Pons (tissue), 1 donor: ENCODE data around the gene FAM9A.
"Not testable (repeated sequence)": the region's sequence is repeated elsewhere in the genome, so short reads cannot be mapped to it uniquely, and the experiment has no call there.

Experiments
- DNase-seq: peaks from one replicate; pipeline ENCODE4 v3.0.0-alpha.2; 2016; ENCODE audit warnings: low spot score

The FAM9A gene

DNA sequence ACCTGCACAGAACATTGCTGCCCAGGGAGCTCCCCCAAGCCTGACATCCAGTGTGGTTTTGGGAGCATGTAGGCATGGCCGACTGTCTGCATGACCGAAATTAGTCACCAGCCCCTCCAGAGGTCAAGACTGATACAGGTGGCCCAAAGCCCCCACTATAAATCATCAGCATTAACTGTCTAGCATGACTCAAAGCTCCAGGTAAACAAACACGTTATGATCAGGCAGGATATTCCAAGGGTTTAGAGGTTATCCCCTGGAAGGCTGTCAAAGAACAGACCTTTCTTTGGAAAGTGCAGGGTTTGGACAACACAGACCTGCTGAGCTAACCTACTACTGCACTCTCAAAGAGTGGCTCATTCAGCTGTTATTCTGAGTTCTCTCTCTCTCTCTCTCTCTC is 2.1 kb upstream of the FAM9A start:
- no peak for DNase-seq

DNA sequence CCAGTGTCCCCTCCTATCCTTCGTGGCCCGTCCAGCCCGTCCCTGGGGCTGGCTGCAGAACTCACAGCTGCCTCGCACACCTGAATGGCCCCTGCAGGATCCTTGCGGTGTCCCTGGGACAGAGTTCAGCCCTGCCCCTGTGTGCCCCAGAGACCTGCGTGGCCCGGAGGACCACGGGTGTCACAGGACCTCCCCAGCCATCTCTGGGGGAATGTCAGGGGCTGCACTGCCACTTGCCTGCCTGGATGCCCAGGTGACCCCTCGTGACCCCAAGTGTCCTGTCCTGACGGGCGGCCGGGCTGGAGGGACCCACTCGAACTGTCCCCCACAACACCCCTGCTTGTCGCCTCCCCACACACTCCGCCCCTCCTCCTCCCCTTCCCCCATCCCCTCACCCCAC is 832 bp downstream of the FAM9A start:
- not testable (repeated sequence) for DNase-seq

DNA sequence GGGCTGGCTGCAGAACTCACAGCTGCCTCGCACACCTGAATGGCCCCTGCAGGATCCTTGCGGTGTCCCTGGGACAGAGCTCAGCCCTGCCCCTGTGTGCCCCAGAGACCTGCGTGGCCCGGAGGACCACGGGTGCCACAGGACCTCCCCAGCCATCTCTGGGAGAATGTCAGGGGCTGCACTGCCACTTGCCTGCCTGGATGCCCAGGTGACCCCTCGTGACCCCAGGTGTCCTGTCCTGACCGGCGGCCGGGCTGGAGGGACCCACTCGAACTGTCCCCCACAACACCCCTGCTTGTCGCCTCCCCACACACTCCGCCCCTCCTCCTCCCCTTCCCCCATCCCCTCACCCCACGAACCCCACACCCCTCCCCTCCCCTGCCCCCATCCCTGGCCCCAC is 1.9 kb downstream of the FAM9A start:
- not testable (repeated sequence) for DNase-seq

DNA sequence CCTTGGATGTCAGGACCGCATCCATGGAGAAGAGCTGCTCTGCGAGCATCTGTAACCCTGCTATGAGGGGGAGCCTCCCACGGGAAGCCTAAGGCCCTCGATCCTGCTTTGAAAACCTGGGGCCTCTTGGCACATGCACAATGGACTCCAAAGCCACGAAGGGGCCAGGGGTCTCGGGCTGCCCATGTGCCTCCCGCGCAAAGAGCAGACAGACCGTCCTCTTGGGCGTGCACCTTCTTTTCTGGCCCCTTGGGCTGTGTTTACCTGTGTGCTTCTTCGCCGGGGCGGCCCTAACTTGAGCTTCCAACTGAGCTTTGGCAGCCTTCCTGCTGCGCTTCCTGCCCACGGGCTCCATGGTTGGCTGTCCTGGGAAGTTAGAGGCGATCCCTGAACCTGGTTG is 2.5 kb downstream of the FAM9A start:
- not testable (repeated sequence) for DNase-seq

DNA sequence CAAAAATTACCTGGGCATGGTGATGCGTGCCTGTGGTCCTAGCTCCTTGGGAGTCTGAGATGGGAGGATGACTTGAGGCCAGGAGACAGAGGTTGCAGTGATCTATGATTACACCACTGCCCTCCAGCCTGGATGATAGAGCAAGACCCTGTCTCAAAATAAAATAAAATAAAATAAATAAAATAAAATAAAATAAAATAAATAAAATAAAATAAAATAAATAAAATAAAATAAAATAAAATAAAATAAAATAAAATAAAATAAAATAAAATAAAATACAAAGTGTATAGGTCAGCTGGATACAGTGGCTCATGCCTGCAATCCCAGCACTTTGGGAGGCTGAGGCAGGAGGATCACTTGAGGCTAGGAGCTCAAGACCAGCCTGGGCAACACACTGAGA is 14.1 kb downstream of the FAM9A start:
- not testable (repeated sequence) for DNase-seq

DNA sequence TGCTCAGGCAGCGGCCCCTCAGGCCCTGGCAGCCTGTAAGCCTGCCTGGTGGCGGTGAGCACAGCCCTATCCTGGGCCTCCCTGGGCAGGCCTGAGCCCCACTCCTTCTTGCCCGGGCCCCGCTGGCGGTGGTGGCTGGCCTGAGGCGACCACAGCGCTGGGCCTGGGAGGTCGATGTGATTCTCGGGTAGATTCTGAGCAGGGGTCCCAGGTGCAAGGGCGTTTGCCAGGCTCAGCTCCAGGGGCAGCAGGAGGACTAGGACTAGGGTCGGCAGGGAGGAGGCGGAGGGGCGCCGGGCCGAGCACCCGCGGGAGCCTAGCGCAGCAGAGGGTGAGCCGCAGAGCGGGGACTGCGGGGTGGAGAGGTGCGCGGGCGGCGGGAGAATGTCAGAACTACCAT is 17.0 kb downstream of the FAM9A start:
- no peak for DNase-seq

DNA sequence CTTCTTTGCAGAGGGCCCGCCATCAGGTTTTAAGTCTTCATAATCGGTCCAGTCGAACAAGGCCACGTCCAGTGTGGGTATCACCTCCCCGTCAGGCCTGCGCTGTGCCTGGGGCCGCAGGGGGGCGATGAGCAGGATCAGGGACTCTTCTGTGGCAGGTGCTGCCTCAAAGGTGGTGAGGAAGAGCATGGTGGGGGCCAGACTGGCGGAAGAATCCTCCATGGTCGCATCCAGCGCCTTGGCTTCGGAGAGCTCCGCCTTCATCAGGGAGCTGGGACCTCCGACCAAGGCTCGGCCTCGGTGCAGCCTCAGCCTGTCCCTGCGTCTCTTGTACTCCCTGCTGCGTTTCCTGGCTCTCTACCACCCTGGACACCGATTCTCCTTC is 17.5 kb downstream of the FAM9A start:
- DNase-seq = no peak

DNA sequence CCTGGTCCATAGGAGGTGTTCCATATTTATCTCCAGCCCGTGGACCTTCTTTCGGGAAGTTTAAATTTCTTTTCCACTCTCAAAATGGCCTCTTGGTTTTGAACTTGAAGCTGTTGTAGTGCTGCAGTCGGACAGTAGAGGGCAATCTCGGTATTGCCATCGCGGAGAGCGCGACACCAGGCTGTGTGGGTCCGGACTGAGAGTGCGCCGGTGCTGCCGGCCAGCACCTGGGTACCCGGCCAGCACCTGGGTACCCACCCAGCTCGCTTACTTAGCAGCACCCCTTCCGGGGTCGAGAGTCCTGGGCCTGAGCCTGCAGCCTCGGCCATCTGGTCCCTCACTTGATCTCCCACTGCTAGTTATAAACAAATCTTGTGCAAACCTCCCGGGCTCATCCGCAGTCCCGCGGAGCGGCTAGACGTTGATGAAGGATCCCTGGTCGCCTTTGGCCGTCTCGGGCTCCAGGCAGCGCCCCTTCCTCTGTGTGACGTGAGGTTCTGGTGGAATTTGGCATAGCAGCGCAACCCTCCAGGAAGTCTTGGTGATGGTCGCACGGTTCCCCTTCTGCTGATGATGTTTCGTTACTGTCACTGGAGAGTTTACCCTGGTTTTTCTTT is 18.0 kb downstream of the FAM9A start:
- DNase-seq = no peak

DNA sequence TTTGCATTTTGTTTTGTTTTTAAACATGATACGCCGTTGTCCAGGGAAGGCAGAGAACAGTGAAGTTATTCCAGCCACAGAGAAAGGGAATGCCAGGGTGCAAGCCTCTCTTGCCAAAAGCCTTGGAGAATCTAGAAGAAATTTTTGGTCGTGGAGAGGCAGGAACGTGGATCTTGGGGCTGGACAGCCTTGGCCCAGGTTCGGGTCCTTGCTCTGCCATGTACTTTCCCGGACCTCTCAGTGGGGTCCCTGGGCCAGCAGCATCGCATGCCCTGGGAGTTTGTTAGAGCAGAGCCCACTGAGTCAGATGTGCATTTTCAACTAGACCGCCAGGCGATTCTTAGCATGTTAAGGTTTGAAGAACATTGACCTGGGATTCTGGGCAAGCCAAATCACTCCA is 18.6 kb downstream of the FAM9A start:
- DNase-seq = no peak

DNA sequence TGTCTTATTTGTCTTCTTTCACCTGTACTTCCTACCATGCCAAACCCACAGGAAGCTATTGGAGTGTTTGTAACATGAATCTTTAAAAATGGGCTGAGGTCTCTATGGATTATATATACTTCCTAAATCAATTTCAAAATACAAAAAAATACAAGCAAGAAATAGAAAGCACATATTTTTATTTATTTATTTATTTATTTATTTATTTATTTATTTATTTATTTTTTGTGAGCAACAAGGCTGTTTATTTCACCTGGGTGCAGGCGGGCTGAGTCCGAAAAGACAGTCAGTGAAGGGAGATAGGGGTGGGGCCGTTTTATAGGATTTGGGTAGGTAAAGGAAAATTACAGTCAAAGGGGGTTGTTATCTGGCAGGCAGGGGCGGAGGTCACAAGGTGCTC is 19.3 kb downstream of the FAM9A start:
- DNase-seq = not testable (repeated sequence)

DNA sequence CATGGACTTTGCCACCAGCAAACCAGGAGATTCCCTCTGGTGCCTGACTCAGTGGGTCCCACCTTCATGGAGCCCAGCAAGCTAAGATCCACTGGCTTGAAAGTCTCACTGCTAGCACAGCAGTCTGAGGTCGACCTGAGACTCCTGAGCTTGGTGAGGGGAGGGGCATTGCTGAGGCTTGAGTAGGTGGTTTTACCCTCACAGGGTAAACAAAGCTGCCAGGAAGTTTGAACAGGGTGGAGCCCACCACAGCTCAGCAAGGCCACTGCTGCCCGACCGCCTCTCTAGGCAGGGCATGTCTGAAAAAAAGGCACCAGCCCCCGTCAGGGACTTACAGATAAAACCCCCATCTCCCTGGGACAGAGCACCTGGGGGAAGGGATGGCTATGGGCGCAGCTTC is 28.1 kb downstream of the FAM9A start:
- no peak for DNase-seq

DNA sequence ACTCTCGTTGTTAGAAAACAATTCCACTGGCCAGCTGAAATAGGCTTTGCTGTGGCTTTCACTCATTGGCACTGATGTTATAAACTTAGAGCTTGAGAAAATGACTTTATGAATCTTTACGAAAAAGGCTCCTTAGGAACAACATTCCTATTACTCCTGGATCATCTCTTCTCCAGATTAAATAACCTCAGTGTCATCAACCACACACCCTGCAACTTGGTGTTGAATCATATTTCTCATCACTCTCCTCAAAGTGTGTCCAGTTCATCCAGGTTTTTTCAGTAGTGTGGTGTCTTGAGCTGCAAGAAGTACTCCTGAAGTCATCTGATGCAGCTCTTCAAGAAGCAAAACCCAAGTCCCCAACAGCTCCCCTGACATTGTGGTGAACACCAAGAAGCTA is 41.2 kb downstream of the FAM9A start:
- no peak for DNase-seq

DNA sequence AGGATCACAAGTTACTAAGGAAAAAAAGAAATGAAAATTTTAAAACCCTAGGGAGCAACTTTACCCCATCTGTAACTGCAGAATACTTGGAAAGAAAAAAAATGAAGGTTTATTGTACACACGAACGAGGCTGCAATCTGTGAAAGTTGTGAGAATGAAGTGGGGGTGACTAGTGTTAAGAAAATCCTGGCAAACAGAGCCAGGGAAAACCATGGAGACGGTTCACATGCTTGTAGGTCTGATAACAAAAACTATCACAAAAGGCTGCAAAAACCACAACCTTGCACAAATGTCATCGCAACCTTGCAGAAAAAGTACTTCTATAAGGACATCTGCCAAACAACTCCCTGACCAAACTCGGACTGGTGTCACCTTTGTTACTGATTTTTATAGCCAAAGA is 42.5 kb downstream of the FAM9A start:
- DNase-seq = not testable (repeated sequence)

DNA sequence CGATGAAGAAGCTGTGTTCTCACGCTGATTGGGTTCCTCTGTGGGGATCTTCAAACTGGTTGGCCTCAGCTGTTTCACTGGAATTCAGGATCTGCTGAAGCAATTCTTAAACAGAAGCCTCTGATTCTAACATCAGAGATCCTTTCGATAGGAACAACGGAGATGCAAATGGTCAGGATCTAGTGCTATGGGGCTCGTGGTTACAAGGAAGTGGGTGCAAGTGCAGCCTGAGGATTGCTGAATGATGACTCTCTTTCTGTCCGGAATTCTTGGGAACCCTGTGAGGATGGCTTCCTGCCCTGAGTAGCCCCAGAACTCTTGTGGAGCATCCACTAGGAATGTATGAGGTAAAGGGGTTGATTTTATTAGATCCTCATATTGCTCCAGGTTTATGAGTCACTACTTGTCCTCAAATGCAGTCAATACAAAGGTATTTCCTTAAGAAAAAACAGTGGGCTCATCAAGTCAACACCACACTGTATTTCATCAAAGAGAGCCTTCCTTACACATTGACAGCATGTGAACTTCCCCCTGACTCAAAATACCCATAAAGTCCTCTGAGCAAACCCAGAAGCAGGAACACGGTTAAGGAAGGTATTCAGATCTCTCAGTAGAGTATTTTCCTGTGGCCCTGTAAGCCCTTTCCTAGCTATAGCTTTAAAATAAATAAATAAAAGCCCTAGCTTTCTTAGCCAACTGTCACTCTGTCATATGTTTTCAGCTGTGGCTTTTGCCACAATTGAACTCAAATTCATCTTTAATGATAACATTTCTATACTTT is 43.4 kb downstream of the FAM9A start:
- not testable (repeated sequence) for DNase-seq

DNA sequence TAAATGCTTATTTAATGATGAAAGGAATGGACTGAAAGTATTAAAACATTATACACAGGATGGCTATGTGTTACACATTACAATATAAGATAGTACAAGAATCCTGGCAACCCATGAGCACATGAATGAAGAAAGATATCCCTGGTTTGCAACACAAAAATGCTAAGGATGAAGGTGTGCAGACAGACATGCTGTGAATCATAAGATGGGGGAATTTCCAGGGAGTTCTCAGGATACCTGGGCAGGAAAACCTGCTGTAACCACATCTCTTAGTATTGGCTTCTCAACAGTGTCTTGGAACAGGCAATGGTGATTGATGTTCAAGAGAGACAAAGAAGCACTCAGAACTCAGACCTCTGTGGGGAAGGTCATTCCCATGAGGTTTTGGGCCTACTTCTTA is 45.4 kb downstream of the FAM9A start:
- DNase-seq = no peak

DNA sequence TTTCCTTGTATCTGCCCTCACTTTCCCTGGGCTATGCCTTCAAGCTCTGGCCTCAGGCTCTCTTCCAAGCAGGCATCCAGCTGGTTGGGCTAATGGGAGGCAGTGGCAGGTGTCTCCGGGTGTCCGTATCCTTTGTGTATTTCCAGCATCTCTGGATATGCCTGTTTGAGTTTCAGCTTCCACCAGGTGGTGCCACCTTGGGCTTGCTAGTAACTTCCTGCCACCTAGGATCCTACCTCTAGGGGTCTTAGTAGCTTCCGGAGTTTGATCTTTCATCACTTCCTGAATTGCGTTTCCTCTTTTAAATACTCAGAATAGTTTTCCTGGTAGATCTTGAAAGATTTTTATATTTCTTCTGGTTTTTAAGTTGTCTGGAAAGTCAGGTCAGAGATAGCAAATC is 46.1 kb downstream of the FAM9A start:
- no peak for DNase-seq

DNA sequence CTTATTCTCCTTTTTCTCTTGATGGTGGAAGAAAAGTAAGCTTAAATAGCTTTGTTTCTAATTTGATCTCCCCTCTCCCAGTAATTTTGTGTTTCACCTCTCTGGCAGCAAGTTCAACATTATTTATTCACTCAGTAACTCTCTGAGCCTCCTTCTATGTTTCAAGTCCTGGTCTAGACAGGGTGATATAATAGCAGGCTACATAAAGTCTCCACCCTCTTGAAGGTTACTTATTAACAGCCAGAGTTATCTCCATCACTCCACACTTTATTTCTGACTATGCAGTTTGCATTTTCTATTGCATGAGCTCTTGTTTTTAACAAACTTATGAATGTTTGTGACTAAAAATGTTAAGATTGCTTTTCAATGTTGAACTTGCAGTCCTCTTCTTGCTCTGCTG is 51.5 kb downstream of the FAM9A start:
- no peak for DNase-seq

DNA sequence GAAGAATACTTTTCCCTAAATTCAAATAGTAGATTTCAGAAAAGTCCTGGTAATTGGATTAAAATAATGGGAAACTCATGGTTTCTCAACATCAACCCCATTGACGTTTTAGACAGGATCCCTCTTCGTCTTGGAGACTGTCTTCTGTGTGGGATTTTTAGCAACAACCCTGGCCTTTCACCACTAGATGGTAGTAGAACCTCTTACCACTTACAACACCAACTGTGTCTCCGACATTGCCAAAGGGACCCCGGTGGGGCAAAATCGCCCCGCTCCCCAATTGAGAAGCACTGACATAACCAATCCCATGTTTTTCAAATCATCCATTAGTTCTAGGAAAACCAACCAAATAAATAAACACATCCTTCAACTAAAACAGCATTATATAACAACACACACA is 52.3 kb downstream of the FAM9A start:
- DNase-seq = peak; percentile 30

DNA sequence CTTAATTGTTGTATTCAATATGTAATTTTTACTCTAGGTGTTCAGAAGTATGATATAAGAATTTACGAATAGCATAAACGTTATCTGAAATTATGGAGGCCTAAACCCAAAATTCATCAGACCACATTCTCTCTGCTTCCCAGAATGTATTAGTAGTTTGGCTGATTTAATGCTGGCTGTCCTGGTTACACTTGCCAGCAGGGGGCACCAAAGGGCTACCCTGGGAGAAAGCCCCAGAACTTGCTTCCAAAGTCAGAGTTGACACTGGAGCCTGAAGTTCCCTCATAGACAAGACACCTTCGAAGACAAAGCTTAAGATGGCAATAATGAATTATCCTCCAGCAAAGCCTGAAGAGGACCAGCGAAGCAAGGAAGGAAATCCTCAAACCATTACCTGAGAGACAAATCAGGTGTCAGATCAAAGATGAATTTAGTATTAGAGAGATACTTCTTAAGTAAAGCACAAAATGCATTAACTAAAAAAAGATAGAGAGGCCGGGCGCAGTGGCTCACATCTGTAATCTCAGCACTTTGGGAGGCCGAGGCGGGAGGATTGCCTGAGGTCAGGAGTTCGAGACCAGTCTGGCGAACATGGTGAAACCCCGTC is 58.0 kb downstream of the FAM9A start:
- peak; percentile 17 for DNase-seq

DNA sequence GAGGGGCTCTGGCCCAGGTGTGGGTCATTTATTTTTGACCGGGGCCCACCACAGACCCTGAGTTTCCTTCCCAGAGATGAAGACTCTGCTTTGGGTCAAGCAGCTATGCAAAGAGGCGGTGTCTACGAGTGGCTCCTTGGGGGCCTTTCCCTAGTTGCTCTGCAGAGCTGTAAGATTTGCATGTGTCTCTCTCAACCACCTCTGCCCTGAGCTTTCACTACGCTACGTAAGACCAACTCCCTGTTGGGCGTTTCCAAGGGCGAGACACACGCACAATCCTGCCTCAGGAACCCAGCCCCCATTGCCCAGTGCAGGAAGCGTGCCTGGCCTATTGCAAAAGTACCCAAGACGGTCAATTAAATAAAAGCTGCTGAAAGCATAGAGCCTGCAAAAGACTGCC is 59.2 kb downstream of the FAM9A start:
- no peak for DNase-seq
